HG03135 (cell line): ENCODE data around the gene PRRT1B.
"Not testable (repeated sequence)": the region's sequence is repeated elsewhere in the genome, so short reads cannot be mapped to it uniquely, and the experiment has no call there.

Experiments used
- ATAC-seq: cut with Tn5 transposase; IDR thresholded peaks from one replicate; pipeline ENCODE4 v1.9.1; 2021; ENCODE audit warnings: mild to moderate bottlenecking, moderate library complexity; ENCODE audit not compliant: unreplicated experiment

The PRRT1B gene

GRCh38 chr9:131545003-131545785 is at the start of gene PRRT1B:
Gene PRRT1B (plus strand): TSS chr9:131545523. CDS start chr9:131545616, 93 bp downstream.
- ATAC-seq = no peak

DNA sequence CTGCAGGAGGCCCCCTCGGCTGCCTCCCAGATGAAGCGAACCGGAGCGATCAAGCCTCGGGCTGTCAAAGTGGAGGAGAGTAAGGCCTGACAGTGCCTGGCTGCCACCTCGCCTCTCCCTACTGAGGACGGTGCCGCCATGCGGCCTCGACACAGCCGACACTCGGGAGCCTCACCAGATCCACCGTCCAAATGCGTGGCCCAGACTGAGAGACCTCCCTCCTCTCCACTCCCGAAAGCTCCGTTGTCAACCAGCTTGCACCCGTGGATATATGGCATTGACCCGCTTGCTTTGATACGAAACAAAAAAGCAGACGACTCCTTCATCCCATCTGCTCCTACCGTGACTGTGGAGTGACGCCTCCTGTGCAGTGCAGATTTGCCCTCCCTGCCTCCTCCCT is 49.5 kb upstream of the PRRT1B start:
- no peak for ATAC-seq

- ATAC-seq = no peak
Measured at GRCh38 chr9:131496844-131497405, 48.4 kb upstream of the PRRT1B start.

DNA sequence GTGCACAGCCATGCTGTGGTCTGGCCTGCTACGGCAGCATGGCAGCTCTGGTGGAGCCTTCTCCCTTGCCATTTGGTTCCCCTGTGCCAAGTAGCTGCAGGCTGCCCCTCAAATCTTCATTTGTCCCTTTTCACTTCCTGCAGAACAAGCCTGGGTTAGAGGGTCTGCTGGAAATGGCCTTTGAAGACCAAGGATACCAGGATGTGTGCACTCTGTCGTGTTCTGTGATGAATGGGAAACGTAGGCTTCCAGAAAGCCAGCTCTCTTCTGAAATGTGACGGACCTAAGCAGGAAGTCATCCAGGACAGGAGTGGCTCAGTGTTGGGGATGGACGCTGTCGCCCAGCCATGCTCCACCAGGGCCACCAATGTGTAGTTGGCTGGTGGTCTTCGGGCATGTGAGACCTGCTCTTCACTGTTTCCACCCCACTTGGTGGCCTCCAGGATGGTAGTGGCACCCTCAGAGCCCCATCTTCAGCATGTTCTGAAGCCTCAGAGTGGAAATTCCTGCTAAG is 46.0 kb upstream of the PRRT1B start:
- no peak for ATAC-seq

DNA sequence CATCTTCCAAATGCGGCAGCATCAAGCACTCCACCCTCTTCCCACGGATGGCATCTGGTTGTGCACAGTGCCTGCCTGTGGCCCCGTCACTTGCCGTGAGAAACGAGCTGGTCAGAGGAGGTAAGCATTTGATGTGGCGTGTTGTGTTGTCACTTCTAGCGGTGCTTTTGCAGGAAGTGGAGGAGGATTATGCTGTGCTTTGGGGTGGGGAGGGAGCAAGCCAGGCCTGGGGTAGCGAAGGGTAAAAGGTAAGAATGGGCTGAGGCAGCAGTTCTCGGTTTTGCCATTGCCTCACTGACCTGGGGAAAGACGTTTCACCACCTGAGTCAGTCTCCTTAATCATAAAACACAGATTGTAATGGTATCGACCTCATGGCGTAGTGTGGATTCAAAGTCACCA is 44.9 kb upstream of the PRRT1B start:
- no peak for ATAC-seq

DNA sequence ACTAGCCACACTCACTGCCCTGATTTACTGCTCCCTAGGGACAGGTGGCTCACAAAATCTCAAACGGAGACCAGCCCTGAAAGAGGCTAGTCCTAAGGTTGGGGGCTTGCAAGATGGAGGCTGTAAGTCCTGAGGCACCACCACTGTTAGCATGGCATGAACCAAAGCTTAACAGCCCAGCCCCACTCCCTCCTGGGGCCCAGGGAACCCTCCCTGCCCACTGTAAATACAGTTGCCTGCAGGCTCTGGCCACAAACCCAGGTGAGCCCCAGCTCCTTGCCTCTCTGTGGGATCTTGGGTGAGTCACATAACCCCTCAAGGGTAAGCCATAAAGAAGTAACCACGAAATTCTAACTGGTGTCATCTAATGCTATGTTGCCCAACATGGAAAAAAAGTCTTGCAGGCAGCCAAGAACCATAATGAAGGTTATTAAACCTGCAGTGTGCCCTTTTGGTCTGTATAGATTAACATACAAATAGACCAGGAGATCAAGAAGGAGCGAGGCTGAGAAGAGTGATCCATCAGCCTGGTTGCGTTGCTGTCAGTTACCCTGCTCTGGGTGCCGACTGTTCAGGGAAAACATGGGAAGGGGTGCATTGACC is 44.3 kb upstream of the PRRT1B start:
- no peak for ATAC-seq

DNA sequence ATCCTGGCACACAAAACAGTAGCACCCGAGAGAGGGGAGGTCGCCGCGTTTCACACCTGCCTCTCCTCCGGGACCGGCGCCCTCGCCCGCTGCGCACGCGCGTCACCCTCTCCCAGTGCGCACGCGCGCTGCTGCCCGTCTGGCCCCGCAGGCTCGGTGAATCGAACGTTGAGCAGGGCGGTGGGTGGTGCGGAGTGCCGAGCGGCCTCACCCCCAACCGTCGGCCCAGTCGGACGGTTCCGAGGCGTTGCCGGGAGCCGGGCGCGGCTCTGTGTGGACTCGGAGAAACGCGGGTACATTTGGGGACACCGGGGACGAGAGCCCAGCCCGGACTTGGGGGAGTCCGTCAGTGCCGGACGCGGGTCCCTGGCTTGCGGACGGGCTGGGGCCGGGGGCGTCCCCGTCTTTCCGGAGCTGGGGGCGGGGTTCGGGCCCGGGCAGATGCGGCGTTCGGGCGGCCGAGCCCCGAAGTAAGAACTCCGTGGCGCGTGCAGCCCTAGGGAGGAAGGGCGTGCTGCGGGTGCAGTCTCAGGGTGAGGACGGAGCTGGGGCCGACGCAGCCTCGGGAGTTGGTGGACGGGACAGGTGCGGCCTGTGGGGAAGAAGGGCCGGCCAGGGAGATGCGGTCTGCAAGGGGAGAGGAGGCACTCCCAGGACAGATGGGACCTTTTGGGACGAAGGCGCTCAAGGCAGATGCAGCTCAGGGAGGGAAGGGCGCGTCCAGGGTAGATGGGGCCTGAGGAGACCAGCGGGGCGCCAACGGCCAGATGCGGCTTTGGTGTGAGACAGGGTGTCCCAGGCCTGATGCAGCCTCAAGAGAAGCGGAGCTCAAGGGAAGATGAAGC is 42.3 kb upstream of the PRRT1B start, which contains the start of gene POMT1:
POMT1 (plus strand) TSS at position 138 of the 845 bp plus-strand sequence. CDS start 1,301 bp downstream, outside the sequence.
- peak; percentile 78 for ATAC-seq

GRCh38 chr9:131503626-131504465 is 41.5 kb upstream of the PRRT1B start:
- ATAC-seq = no peak

GRCh38 chr9:131505012-131505411 is 40.3 kb upstream of the PRRT1B start:
- no peak for ATAC-seq

GRCh38 chr9:131511416-131511815 is 33.9 kb upstream of the PRRT1B start:
- ATAC-seq = no peak

- ATAC-seq = no peak
Measured at GRCh38 chr9:131511880-131512279, 33.4 kb upstream of the PRRT1B start.

DNA sequence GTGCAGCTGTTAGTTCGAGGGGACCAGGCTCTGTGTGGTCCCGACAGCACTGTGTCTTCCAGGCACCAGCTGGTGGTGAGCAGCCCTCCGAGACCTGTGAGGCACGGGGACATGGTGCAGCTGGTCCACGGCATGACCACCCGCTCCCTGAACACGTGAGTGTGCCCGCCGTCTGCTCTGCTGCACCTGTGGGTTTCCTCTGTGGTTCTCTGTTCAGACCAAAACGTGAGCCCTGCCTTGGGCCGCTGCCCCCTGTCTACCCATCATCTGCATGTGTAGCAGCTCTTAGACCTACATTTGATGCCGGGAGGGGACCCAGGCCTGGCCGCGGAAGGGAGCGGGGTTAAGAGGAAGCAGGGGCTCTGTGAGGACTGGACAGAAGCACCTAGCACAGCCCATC is 32.1 kb upstream of the PRRT1B start:
- ATAC-seq = no peak

DNA sequence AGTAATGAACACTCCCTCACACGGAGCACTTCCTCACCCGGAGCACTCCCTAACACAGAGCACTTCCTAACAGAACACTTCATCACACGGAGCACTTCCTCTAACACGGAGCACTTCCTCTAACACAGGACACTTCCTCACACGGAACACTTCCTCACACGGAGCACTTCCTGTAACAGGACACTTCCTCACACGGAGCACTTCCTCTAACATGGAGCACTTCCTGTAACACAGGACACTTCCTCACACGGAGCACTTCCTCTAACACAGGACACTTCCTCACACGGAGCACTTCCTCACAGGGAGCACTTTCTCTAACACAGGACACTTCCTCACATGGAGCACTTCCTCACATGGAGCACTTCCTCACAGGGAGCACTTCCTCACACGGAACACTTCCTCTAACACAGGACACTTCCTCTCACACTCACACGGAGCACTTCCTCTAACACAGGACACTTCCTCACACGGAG is 29.7 kb upstream of the PRRT1B start:
- ATAC-seq = not testable (repeated sequence)

DNA sequence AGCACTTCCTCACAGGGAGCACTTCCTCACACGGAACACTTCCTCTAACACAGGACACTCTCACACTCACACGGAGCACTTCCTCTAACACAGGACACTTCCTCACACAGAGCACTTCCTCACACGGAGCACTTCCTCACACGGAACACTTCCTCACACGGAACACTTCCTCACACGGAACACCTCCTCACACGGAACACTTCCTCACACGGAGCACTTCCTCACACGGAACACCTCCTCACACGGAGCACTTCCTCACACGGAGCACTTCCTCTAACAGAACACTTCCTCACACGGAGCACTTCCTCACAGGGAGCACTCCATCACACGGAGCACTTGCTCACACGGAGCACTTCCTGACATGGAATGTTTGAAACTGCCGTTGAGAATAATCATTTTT is 29.2 kb upstream of the PRRT1B start:
- no peak for ATAC-seq

- ATAC-seq = no peak
Measured at GRCh38 chr9:131516930-131517329, 28.4 kb upstream of the PRRT1B start.

GRCh38 chr9:131517761-131518190 is 27.5 kb upstream of the PRRT1B start:
- ATAC-seq = no peak

DNA sequence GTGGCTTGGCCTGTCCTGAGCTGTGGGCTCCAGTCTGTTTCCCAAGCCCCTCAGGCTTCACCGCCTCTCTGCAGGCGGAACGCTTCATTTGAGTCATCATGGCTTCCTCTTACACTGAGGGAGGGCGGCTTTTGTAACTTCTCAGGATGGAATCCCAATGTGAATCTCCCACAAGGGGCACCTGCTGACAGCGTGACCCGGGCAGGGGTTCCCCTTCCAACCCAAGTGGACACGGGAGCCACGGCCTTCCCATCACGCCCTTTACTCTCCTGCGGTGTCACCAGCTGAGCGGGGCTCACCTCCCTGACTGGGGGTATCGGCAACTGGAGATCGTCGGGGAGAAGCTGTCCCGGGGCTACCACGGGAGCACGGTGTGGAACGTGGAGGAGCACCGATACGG is 26.8 kb upstream of the PRRT1B start:
- ATAC-seq = no peak

DNA sequence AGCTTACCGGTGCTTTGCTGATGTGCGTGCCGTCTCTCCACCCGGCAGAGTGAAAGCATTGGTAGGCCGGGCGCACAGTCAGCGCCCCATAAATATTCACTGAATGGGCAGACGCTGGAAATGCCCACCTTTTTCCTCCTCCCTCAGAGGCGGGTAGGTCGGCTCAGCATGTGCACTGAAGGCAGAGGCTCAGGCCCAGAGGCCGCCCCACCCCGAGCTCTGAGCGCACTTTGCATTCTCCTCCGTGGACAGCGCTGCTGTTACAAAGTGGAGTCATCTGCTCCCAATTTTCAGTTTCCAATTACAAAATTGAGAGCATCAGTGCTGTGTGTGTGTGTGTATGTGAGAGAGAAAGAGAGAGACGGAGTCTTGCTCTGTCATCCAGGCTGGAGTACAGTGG is 24.8 kb upstream of the PRRT1B start:
- ATAC-seq = no peak

GRCh38 chr9:131521203-131521602 is 24.1 kb upstream of the PRRT1B start:
- ATAC-seq = no peak

DNA sequence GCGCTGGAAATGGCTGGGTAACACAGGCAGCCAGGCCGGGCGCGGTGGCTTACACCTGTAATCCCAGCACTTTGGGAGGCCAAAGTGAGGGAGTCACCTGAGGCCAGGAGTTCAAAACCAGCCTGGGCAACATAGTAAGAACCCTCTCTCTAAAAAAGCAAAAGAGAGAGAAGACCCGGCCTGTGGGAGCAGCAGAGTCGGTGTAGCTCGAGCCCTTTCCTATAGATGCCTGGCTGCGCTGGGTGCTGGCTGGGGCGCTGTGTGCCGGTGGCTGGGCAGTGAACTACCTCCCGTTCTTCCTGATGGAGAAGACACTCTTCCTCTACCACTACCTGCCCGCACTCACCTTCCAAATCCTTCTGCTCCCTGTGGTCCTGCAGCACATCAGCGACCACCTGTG is 23.5 kb upstream of the PRRT1B start:
- ATAC-seq = no peak
